HG03060 (cell line): ENCODE data around the gene ZNF831.

ENCODE experiments used
- ATAC-seq: cut with Tn5 transposase; IDR thresholded peaks from one replicate; pipeline ENCODE4 v1.9.1; 2021; ENCODE audit warnings: low read depth, moderate number of reproducible peaks; ENCODE audit not compliant: unreplicated experiment

Gene ZNF831

DNA sequence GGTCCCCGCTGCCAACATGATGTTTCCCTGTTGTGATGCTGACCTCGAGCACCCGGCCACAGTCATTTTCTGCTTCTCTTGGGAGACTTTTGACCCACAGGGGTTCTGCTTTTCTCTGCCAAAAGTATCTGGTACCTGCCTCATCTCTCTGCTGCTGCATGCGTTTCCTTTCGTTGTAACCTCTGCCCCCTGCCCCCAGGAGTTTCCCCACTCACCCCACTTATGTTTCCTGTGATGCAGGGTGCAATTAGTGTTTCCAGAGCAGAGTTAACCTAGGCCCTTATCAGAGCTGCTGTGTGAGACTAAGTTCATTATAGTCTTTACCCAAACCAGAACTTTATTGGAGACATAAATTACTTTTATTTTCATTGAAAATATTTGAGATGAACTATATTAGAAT, 71.6 kb downstream of the ZNF831 start:
- no peak for ATAC-seq

DNA sequence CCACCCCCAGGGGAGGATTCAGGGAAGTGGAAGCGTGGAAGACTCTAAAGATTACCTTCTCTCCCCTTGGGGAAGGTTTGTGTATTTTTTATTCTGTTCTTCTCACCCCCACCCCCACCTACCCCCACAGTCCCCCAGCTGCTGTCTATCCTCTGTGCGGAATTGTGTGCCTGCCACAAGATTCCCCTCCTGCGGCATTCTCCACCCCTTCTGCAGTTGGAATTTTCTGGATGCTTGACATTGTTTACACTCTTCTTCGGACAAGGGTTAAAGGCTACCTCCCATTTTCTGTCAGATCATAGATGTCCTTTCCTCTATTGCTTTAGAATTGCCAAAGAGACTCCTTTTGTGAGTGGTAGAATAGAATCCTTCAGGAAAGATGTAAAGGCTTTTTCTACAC, 76.4 kb downstream of the ZNF831 start:
- no peak for ATAC-seq

DNA sequence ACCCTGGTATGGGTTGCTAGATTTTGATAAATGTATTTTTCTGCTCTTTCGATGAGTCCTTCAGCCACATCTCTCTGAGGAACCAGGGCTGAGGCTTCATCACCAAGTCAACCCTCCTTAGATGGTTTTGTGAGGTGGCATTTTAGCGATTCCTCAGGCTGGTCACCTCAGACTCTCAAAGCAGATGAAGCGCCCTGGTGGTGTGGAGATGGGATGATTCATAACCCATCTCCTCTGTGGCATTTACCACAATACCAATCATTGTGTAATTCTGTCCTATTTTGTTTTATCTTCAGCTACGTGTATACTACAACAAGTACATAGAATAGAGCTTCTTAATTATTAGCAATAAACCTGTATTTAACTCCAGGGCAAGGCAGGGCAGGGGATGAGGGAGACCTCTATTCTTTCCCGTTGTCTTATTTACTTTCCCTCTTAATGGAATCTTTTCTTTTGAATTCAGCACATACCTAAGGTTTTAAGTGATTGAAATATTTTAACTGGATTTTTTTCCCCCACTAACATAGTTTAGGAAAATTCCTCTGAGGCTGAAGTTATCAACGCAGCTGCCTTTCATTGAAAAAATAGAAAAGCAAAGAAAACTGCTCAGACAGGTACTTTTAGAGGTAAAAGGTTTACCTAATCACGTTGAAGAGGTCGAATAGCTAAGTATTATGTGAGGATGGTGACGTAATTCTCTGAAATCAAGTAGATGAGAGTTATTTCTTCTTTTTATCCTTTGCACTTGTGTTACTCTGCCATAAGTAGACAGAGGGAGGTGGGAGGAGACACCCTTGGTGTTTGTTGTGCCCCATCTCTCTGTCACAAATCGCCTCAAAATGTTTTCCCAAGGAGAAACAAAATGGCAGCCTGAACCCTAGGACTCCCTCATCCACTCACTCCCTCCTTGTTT, 79.3 kb downstream of the ZNF831 start:
- no peak for ATAC-seq

DNA sequence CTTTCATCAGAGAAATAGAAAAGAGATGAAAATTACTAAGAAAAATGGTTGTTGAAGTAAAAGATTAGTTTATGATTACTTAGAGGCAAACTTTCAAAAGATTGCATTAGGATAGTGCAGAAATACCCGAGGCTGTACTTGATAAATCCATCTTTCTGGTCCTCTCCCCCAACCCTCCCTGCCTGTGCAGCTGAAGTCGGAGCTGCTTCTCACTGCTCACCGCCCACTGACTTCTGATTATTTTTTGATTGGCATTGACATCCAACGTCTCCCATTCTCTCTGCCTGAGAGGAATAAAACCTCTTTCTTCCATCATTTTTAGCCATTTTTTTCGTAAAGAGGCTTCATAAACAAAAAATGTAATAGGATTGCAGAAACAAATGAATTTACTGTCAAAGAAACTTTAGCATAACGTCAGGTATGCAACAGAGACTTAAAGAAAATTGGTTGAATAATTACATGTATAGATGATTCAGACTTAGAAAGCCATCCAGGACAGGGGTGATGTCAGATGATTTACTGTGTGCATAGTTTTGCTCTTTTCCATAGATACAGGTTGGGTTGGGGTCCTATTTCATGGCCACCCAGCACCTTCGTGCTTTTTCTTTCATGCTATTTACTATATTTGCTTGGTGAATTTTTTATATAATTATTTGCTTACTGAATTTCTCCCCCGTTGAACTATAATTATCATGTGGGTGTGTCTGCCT, 83.2 kb downstream of the ZNF831 start:
- no peak for ATAC-seq

DNA sequence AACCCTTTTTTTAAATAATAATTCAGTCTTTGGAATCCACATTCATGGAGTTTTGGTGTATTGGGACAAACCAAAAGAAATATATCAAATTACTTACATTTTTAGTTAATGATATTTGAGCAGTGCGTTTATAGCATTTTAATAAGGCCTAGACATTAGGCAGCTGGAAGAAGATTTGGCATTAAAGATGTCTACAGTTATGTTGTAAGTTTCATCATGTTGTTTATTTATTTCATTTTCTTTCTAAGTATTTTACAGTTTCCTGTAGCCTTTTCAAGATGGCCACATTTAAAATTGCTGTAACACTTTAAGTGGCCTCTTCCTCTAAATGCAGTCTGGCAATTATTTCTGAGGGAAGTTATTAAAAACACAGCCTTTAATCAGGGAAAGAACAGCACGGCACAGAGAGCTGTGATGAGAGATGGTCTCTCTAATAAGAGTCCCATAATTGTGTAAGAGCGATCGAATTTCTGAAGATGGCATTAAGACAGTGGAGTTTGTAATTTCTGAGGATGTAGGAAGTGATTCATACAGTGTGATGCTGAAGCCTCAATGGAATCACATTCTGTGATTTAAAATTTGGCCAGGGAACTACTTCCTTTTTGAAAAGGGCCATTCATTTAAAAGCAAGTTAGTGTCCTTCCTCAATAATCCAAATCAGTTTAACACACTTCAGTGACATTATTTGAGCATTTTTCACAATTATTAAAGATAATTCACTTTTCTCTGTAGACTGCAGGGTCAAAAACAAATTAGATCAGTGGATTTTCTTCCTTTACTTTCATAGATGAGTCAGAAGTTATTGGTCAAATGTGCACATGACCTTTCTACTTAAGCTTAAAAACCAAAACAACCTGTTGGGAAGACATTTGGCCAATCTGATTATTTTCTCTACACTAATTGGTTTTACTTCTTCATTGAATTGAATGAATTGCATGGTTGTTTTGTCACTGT, 84.4 kb downstream of the ZNF831 start:
- ATAC-seq: no peak

DNA sequence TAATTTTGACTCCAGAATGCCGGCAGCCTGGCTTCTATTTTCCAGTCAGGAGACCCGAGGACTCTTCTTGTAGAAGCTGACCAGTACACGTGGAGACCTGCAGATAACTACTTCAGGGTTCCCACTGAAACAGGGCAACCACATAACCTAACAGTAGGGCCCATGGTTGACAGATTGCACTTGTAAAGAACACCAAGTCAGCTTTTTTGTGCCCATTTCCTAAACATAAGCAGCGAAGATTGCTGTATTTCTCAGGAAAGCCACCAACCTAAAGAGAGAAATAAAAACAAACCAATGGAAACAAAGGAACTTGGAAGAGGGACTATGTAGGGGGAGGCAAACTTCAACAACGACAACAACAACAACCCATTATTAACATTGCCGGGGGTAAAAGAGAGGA, 86.7 kb downstream of the ZNF831 start:
- no peak for ATAC-seq

DNA sequence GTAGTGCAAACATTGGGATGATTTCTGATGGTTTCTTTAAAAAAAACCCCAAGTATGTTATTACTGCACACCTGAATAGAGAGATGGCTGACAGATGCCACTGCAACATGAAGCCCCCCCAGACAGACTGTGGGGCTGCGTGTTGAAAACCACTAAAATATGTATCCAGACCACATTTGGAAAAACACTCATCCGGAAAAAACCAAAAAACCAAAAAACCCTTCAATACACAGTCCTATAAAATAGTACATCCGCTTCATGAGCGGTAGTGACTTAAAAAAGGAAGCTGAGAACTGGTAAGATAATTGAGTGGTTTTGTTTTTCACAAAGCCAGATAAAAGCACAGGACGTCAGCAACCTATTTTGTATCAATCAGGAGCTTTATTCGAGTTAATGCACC, 89.7 kb downstream of the ZNF831 start:
- ATAC-seq: no peak

DNA sequence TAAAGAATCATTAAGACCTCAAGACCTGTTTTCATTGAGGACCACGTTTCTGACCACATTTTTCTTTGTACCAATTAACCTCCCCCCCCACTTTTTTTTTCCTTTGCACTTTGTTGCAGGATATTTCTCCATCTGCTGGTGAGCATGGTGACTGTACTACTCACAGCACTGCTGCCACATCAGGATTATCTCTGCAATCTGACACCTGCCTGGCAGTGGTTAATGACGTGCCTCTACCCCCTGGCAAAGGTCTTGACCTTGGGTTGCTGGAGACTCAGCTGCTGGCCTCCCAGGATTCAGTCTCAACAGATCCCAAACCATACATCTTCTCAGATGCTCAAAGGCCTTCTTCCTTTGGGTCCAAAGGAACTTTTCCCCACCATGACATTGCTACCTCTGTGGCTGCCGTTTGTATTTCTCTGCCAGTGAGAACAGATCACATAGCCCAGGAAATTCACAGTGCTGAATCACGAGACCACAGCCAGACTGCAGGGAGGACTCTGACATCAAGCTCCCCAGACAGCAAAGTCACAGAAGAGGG, 90.2 kb downstream of the ZNF831 start:
- ATAC-seq: no peak

DNA sequence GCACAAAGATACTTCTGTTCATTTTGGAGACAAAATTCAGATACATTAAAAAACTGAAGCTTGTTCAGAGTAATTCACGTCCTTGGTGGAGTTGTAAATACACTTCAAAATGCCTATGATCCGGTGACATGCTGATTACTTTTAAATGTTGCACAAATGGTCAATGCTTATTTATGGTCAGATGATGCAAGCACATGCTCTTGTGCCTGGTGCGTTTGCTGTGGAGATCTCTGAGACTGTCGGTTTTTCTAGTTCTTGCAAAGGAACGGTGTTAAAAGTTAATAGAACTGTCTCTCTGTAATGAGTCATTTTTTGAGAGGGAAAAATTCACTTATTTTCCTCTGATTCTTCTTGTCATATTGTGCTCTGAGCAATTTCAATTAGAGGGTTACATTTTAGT, 91.6 kb downstream of the ZNF831 start:
- no peak for ATAC-seq

DNA sequence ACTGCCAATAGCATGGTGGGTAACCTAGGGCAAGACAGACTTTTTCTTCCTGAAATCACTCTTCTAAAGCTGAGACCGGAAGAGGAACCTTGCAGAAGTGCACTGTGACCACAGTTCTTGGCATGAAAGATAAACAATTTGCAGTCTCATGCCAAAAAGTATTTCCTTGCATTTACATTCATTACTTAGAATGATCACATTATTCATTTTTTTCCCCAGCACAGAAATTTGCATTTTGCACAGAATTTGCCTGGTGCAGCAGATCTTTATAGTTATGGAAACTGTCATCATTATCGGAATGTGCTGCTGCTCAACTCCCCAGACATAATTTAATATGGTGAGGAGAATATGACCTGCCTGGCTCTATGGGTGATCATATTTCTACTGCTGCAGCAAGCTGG, 94.6 kb downstream of the ZNF831 start:
- ATAC-seq: no peak

DNA sequence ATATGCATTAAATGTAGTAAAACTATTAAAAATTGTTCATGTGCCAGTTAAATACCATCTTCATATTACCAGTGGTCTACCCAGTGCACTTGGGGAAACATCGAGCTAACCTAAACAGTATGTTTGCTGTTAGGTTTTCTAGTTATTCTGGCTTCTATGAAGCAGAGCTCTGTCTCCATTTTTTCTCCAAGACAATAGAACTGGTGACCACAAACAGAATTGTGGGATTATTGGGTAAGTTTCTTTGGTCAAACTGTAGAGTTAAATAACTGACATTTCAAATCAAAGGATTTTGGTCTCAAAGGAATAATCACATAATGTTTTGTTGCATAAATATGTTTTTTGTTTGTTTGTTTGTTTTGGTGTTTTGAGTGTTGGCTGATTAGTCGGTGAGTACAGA, 96.3 kb downstream of the ZNF831 start:
- ATAC-seq: no peak

DNA sequence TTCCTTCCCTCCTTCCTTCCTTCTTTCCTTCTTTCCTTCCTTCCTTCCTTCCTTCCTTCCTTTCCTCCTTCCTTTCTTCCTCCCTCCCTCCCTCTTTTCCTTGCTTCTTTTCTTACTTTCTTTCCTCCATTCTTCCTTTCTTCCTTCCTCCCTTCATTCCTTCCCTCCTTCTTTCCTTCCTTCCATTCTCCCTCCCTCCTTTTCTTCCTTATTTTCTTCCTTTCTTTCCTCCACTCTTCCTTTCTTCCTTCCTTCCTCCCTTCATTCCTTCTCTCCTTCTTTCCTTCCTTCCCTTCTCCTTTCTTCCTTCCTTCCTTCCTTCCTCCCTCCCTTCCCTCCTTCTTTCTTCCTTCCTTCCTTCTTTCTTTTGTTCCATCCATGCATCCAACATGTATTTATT, 101.7 kb downstream of the ZNF831 start:
- ATAC-seq: no peak

DNA sequence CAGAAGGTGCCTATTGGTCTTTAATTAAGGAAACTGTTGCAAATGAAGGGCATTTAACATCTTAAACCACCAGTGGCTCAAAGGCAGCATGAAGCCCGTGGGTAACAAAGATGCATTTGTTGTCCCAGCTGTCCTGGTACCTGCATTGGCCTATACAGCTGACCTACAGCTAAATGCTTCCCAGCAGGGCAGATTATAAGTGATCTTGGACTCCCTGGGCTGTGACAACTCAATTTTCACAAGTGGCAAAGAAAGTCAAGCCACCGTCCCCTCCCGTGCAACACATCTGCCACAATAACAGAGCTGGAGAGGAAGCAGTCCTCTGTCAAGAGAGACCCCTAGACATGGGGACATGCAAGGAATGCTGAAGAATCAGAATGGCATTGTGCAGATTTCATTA, 105.2 kb downstream of the ZNF831 start:
- no peak for ATAC-seq

DNA sequence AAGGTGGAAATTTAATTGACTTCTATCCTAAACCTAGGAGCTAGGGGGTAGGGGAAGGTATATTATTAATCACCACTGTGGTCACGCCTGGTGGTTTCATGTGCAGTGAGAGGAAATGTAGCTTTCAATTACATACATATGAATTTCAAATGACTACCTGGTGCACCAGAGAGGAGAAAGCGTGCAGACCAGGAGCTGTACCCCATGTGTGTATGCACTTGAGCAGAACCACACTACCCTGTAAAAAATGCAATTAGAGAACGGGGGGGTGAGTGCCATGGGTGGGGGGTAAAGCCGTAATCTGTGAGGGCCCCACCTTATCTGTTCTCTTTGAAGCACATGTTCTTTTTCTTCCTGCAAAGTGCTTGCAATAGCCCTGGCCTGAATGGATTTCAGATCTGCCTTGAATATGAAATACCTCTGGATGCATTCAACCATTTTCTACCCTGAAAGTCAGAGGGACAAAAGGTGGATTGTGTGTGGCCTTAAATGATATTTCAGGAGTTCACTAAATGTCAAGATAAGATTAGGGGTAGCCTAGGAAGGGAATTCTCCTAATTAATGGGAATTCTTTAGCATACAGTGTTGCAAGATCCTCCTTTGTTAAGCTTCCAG, 105.9 kb downstream of the ZNF831 start:
- ATAC-seq: no peak

DNA sequence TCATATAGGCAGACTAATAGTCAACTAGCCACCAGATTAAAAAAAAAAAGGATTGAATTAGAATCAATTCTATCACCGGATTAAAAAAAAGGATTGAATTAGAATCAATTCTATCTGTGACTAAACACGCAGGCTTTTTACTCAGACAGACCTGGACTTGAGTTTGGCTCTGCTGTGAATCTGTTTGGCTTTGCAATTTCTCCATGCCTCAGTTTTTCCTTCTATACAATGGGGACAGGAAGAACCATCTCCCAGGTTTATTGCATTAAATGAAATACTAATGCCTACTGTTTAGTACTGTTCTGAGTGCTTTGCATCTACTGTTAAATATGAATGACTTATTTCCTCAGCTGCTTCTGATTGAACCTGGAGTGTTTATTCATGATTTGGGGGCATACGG, 106.8 kb downstream of the ZNF831 start:
- ATAC-seq: no peak

DNA sequence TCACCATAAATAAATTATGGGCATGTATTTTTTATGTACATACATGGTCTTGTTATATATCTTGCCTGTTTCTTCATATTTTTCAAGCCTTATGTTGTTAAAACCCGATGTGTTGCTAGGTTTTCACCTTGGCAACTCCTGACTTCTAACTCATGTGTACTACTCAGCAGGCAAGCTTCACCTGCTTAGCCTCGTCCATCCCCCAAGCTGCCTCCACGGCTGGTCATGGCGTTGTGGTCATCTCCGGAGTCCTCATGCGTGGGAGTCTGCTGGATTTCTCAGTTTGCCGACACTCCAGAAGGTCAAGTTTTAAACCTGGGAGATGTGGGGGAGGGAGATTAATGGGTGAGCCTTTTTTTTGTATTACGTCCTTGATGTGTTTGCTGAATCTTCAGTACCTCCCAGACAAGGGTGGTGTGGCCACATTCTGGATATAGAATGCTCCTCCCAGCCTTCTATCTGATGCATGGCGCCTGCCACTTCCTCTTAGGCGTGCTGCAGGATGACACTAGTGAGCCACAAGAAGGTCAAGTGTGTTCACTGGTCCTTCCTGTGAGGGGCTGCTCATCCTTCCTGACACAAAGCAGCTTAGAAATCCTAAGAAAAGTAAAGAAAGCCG, 110.2 kb downstream of the ZNF831 start:
- ATAC-seq: no peak

DNA sequence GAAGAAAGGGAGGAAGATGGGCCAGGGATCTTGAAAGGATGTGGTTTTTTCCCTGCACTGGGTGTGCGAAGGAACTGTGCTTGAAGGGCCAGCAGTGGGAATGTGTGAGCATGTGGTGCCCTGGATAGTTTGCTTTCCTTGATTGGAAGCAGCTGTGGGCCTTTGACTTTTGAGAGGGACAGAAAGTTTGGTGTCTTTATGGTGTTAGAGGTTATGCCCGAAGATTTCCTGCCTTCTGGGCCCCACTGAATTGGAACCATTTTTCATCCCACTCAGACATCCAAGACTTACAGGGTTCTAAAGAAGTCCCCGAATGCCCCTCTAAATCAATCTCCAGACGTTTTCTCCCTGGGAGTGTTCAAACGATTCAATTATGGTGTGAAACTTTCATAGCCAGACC, 113.3 kb downstream of the ZNF831 start:
- no peak for ATAC-seq

DNA sequence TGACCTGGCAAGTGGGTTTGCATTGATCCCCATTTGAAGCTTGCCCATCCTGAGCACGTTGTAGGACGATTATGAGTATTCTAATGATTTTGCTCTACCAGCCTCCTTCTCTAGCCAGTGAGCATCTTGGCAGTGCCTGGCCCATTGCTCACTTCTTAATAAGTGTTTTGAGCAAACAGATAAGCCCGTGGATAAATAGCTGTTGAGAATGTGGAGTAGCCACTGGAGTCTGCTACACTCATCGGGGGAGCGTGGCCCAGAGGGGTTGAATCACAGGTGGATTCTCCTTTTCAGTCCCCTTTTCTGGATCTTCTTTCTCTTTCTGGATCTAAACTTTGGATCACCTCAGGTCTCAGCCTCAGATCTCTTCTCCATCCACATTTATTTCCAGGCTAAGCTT, 120.8 kb downstream of the ZNF831 start:
- no peak for ATAC-seq

DNA sequence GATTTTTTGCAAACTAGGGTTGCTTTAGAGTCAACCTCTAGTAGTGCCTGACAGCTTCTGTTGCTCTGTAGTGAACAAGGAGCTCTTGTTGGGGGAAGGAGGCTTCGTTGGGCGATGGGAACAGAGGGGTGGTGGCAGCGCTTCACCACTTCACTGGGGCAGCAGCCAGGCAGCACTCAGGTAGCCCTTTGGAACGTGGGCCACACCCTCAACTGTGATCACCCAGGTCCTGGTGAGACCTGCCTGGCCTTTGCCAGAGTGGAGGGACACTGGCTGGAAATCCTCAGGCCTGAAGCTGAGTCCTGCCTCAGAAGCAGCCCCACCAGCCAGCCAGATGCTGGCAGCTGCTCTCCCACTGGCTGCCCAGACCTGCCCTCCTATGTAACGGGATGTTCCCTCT, 126.4 kb downstream of the ZNF831 start:
- ATAC-seq: no peak
